Vagina (tissue), 2 donors: Measurements from ENCODE around the gene ZNF324.
"Not testable (repeated sequence)": the region's sequence is repeated elsewhere in the genome, so short reads cannot be mapped to it uniquely, and the experiment has no call there.

Experiments used
- POLR2A ChIP-seq, 2 donors: fragments of 450-650 bp; IDR thresholded peaks; one replicate each; pipeline ENCODE4 v1.6.1; 2017; ENCODE audit warnings: antibody characterized with exemption in 2 of 2, mild to moderate bottlenecking in 2 of 2, moderate library complexity in 2 of 2
- POLR2AphosphoS5 ChIP-seq, 2 donors: sonication (generic); formaldehyde crosslinking; IDR thresholded peaks; one replicate each; pipeline ENCODE4 v1.9.0; 2017; ENCODE audit warnings: antibody characterized with exemption in 2 of 2, mild to moderate bottlenecking in 2 of 2, low read depth in 1 of 2; ENCODE audit not compliant: insufficient read depth in 1 of 2
- TF ChIP-seq, protein P1 (sequence below), 3 experiments: fragments of 450-650 bp in 2 of 3; fragments of 200-600 bp in 1 of 3; sonication (generic) in 1 of 3; IDR thresholded peaks; one replicate each; pipeline ENCODE4 v1.5.1; 2017 to 2019; ENCODE audit warnings: antibody characterized with exemption in 3 of 3, mild to moderate bottlenecking in 2 of 3, moderate library complexity in 2 of 3

DNA sequence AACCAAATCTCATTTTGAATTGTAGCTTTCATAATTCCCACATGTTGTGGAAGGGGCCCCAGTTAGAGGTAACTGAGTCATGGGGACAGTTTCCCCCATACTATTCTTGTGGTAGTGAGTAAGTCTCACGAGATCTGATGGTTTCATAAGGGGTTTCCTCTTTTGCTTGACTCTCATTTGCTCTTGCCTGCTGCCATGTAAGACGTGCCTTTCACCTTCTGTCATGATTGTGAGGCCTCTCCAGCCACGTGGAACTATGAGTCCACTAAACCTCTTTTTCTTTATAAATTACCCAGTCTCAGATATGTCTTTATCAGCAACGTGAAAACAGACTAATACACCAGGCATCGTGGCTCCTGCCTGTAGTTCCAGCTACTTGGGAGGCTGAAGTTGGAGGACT lies 16.9 kb upstream of the ZNF324 start:
- TF ChIP-seq, protein P1, sequence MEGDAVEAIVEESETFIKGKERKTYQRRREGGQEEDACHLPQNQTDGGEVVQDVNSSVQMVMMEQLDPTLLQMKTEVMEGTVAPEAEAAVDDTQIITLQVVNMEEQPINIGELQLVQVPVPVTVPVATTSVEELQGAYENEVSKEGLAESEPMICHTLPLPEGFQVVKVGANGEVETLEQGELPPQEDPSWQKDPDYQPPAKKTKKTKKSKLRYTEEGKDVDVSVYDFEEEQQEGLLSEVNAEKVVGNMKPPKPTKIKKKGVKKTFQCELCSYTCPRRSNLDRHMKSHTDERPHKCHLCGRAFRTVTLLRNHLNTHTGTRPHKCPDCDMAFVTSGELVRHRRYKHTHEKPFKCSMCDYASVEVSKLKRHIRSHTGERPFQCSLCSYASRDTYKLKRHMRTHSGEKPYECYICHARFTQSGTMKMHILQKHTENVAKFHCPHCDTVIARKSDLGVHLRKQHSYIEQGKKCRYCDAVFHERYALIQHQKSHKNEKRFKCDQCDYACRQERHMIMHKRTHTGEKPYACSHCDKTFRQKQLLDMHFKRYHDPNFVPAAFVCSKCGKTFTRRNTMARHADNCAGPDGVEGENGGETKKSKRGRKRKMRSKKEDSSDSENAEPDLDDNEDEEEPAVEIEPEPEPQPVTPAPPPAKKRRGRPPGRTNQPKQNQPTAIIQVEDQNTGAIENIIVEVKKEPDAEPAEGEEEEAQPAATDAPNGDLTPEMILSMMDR (IDR thresholded peaks at IDR 0.05) = not testable (repeated sequence)
- not testable (repeated sequence) for TF ChIP-seq POLR2A (IDR thresholded peaks at IDR 0.05); POLR2AphosphoS5 (IDR thresholded peaks at IDR 0.05; ENCODE audit: insufficient read depth in 1 of 2, low read depth in 1 of 2)
